ENCODE measurements around the gene LSMEM2. TPM values are rescaled to one million over a fixed set of nuclear protein-coding genes. Genes with fewer than 3 reads are reported as not detected.

LSMEM2 gene
- 0.87 TPM in 1 of 2 replicates, not detected in the other for total RNA-seq (2012; rRNA removed)

DNA sequence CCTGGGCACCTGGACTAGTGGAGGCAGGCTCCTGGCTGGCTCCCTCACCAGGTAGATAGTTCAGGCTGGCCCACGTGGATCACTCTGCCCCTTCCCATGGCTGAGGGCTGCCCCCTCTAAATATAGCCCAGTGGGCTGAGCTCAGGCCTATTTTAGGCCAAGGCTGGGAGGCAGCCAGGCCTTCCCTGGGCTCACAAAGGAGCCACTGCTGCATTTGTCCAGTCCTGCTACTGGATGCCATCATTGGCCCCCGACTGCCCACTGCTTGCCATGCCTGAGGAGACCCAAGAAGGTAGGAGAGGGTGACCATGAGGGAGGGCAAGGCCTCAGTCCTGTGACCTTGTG is at the start of gene LSMEM2:
LSMEM2 (plus strand) TSS at position 208 of the 345 bp plus-strand sequence; CDS start at position 235, 27 bp downstream.
- Histone ChIP-seq H3K36me3 (ENCODE audit: insufficient read depth, low read length) (no peaks in the 10 kb centered on the region), H3K4me2 (ENCODE audit: low read length) (no peak within 1 kb of the TSS), H3K9me3 (replicated peaks; ENCODE audit: low read length) (no peaks in the 10 kb centered on the region), H3K4me3 (ENCODE audit: low read length) (no peak within 1 kb of the TSS), H3K9ac (ENCODE audit: low read depth, low read length) (no peak within 1 kb of the TSS), H3K4me1 (ENCODE audit: control insufficient read depth, insufficient read depth, low read length) (no peaks in the 10 kb centered on the region), H3K27me3 (ENCODE audit: control insufficient read depth, insufficient read depth, low read length) (no peaks in the 10 kb centered on the region)

DNA sequence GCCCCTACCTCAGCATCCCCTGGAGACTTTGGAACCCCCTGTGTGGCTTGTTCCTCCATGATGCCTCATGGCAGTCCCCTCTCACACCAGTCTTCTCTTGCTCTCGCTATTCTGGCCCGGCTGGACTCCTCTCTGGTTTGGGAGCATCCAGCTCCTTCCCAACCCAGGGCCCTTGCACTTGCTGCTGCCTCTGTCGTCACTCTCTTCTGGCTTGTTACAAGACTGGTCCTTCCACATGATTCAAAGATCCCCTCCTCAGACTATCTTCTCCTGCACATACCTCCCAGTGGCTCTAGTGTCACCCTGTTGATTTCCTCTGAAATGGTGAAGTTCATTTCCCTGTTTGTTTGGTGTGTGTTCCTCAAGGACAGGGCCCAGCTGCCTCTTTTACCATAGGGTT is 49.4 kb upstream of the LSMEM2 start:
- H3K4me2 ChIP-seq (ENCODE audit: low read length) = no peak overlapping the region
- H3K9me3 ChIP-seq (replicated peaks; ENCODE audit: low read length) = no peaks in the 10 kb centered on the region
- H3K4me3 ChIP-seq (ENCODE audit: low read length) = no peak overlapping the region
- no peaks in the 10 kb centered on the region for H3K36me3 ChIP-seq (ENCODE audit: insufficient read depth, low read length)
- peaks cover 20% of the 10 kb centered on the region for H3K4me1 ChIP-seq (ENCODE audit: control insufficient read depth, insufficient read depth, low read length)
- H3K27me3 ChIP-seq (ENCODE audit: control insufficient read depth, insufficient read depth, low read length) = peaks cover 5% of the 10 kb centered on the region
- no peak overlapping the region for H3K9ac ChIP-seq (ENCODE audit: low read depth, low read length)

GRCh38 chr3:50230104-50230793 is 48.6 kb upstream of the LSMEM2 start:
- H3K4me2 ChIP-seq (ENCODE audit: low read length) = no peak overlapping the region
- H3K9ac ChIP-seq (ENCODE audit: low read depth, low read length) = no peak overlapping the region
- no peaks in the 10 kb centered on the region for H3K36me3 ChIP-seq (ENCODE audit: insufficient read depth, low read length)
- no peak overlapping the region for H3K4me3 ChIP-seq (ENCODE audit: low read length)
- no peaks in the 10 kb centered on the region for H3K9me3 ChIP-seq (replicated peaks; ENCODE audit: low read length)
- H3K27me3 ChIP-seq (ENCODE audit: control insufficient read depth, insufficient read depth, low read length) = no peaks in the 10 kb centered on the region
- H3K4me1 ChIP-seq (ENCODE audit: control insufficient read depth, insufficient read depth, low read length) = peaks cover 20% of the 10 kb centered on the region

- Histone ChIP-seq H3K9me3 (replicated peaks; ENCODE audit: low read length) (no peaks in the 10 kb centered on the region), H3K4me3 (ENCODE audit: low read length) (no peak overlapping the region), H3K9ac (ENCODE audit: low read depth, low read length) (no peak overlapping the region), H3K4me2 (ENCODE audit: low read length) (no peak overlapping the region), H3K4me1 (ENCODE audit: control insufficient read depth, insufficient read depth, low read length) (peaks cover 23% of the 10 kb centered on the region), H3K36me3 (ENCODE audit: insufficient read depth, low read length) (no peaks in the 10 kb centered on the region), H3K27me3 (ENCODE audit: control insufficient read depth, insufficient read depth, low read length) (no peaks in the 10 kb centered on the region)
Observed at GRCh38 chr3:50230794-50231125, 48.1 kb upstream of the LSMEM2 start.

DNA sequence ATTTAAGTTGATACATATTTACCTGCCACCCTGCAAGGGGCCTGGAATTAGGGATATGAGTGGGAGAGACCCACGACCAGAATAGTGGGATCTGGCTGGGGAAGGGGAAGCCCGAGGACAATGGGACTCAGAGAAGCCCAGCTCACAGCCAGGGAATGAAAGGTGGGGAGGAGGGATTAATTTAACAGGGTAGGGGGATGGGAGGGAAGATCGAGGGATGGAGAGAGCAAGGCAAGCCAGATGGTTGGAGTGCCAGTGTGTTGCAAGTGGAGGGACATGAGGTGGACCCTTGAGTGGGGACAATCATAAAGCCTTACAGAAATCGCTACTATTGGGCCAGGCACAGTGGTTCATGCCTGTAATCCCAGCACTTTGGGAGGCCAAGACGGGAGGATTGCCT is 47.3 kb upstream of the LSMEM2 start:
- Histone ChIP-seq H3K9ac (ENCODE audit: low read depth, low read length) (no peak overlapping the region), H3K4me3 (ENCODE audit: low read length) (no peak overlapping the region), H3K9me3 (replicated peaks; ENCODE audit: low read length) (no peaks in the 10 kb centered on the region), H3K27me3 (ENCODE audit: control insufficient read depth, insufficient read depth, low read length) (no peaks in the 10 kb centered on the region), H3K4me1 (ENCODE audit: control insufficient read depth, insufficient read depth, low read length) (peaks cover 20% of the 10 kb centered on the region), H3K4me2 (ENCODE audit: low read length) (no peak overlapping the region), H3K36me3 (ENCODE audit: insufficient read depth, low read length) (no peaks in the 10 kb centered on the region)

- Histone ChIP-seq H3K27me3 (ENCODE audit: control insufficient read depth, insufficient read depth, low read length) (no peaks in the 10 kb centered on the region), H3K36me3 (ENCODE audit: insufficient read depth, low read length) (no peaks in the 10 kb centered on the region), H3K9me3 (replicated peaks; ENCODE audit: low read length) (no peaks in the 10 kb centered on the region), H3K4me3 (ENCODE audit: low read length) (no peak overlapping the region), H3K4me1 (ENCODE audit: control insufficient read depth, insufficient read depth, low read length) (peaks cover 14% of the 10 kb centered on the region), H3K9ac (ENCODE audit: low read depth, low read length) (no peak overlapping the region), H3K4me2 (ENCODE audit: low read length) (no peak overlapping the region)
Observed at GRCh38 chr3:50232303-50232702, 46.6 kb upstream of the LSMEM2 start.

- Histone ChIP-seq H3K9me3 (replicated peaks; ENCODE audit: low read length) (no peaks in the 10 kb centered on the region), H3K4me1 (ENCODE audit: control insufficient read depth, insufficient read depth, low read length) (peaks cover 9% of the 10 kb centered on the region), H3K27me3 (ENCODE audit: control insufficient read depth, insufficient read depth, low read length) (no peaks in the 10 kb centered on the region), H3K4me2 (ENCODE audit: low read length) (no peak overlapping the region), H3K36me3 (ENCODE audit: insufficient read depth, low read length) (no peaks in the 10 kb centered on the region), H3K9ac (ENCODE audit: low read depth, low read length) (no peak overlapping the region), H3K4me3 (ENCODE audit: low read length) (no peak overlapping the region)
Observed at GRCh38 chr3:50233176-50233575, 45.7 kb upstream of the LSMEM2 start.

DNA sequence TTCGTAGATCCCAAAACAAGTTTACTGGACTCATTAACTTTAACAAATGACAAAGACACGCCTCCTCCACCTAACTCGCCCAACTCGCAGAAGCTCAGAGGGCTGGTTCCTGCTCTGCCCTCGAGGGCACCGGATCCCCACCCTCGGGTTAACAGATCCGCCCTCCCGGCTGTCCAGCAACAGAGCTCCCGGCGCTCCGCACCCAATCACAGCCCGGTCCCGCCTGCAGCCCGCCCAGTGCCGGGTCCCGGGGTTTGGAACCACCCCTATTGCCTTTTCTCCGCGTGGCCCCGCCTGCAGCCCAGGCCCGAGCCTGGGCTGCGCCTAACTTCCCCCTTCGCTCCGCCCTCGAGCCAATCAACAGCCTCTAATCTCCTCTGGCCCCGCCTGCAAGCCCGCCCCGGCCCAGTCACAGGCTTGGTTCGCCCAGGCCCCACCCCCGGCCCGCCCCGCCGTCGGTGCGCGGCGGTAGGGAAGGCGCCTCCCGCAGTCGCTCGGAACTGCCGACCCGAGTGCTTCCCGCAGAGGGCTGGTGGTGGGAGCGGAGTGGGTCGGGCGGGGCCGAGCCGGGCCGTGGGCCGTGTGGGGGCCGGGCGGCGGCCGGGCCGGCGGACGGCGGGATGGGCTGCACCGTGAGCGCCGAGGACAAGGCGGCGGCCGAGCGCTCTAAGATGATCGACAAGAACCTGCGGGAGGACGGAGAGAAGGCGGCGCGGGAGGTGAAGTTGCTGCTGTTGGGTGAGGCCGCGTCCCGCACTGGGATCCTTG is 43.0 kb upstream of the LSMEM2 start, which contains the start of gene GNAI2:
GNAI2 (plus strand) TSS at position 489 of the 768 bp plus-strand sequence; CDS start at position 621, 132 bp downstream.
- H3K4me3 ChIP-seq (ENCODE audit: low read length) = peak within 1 kb of the TSS; percentile 82
- no peaks in the 10 kb centered on the region for H3K27me3 ChIP-seq (ENCODE audit: control insufficient read depth, insufficient read depth, low read length)
- H3K9me3 ChIP-seq (replicated peaks; ENCODE audit: low read length) = no peaks in the 10 kb centered on the region
- H3K9ac ChIP-seq (ENCODE audit: low read depth, low read length) = peak within 1 kb of the TSS; percentile 92
- H3K4me1 ChIP-seq (ENCODE audit: control insufficient read depth, insufficient read depth, low read length) = peaks cover 18% of the 10 kb centered on the region
- H3K4me2 ChIP-seq (ENCODE audit: low read length) = peak within 1 kb of the TSS; percentile 98
- H3K36me3 ChIP-seq (ENCODE audit: insufficient read depth, low read length) = peaks cover 12% of the 10 kb centered on the region

DNA sequence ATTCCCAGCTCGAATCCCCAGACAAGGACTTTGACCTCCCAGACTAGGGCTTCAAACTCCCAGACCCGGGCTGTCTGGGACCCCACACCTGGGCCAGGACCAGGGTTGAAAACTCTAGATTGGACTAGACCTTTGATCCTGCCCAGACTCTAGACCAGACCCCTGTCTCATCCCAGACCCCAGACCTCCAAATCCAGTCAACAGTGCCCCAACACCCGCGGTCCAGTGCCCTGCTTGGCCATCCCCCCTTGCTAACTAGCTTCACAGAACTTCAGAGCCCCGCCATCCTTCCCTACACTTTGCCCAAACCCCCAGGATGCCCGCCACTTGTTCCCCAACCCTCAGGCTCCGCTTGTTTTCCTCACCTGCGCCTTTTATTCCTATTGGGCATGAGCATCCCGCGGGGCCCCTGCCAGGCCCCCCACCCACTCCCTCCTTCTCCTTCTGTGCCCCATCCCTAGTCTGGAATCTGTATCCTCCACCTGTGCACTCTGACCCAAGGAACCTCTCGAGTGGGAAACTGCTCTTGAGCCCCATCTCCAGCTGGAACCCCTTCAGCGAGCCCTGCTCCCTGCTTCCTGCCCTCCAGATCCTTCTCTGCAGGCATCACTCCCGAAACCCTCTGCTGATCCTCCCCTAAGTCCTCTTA is 42.3 kb upstream of the LSMEM2 start:
- peaks cover 12% of the 10 kb centered on the region for H3K36me3 ChIP-seq (ENCODE audit: insufficient read depth, low read length)
- H3K9ac ChIP-seq (ENCODE audit: low read depth, low read length) = peak overlapping the region; percentile 92
- no peaks in the 10 kb centered on the region for H3K27me3 ChIP-seq (ENCODE audit: control insufficient read depth, insufficient read depth, low read length)
- peak overlapping the region; percentile 82 for H3K4me3 ChIP-seq (ENCODE audit: low read length)
- peaks cover 23% of the 10 kb centered on the region for H3K4me1 ChIP-seq (ENCODE audit: control insufficient read depth, insufficient read depth, low read length)
- peak overlapping the region; percentile 98 for H3K4me2 ChIP-seq (ENCODE audit: low read length)
- no peaks in the 10 kb centered on the region for H3K9me3 ChIP-seq (replicated peaks; ENCODE audit: low read length)

- Histone ChIP-seq H3K9ac (ENCODE audit: low read depth, low read length) (peak overlapping the region; percentile 92), H3K4me2 (ENCODE audit: low read length) (peak overlapping the region; percentile 98), H3K36me3 (ENCODE audit: insufficient read depth, low read length) (peaks cover 14% of the 10 kb centered on the region), H3K4me3 (ENCODE audit: low read length) (peak overlapping the region; percentile 82), H3K27me3 (ENCODE audit: control insufficient read depth, insufficient read depth, low read length) (no peaks in the 10 kb centered on the region), H3K9me3 (replicated peaks; ENCODE audit: low read length) (no peaks in the 10 kb centered on the region), H3K4me1 (ENCODE audit: control insufficient read depth, insufficient read depth, low read length) (peaks cover 28% of the 10 kb centered on the region)
Observed at GRCh38 chr3:50237133-50237651, 41.7 kb upstream of the LSMEM2 start.

GRCh38 chr3:50237754-50238548 is 40.9 kb upstream of the LSMEM2 start:
- H3K9ac ChIP-seq (ENCODE audit: low read depth, low read length) = peak overlapping the region; percentile 92
- peaks cover 14% of the 10 kb centered on the region for H3K36me3 ChIP-seq (ENCODE audit: insufficient read depth, low read length)
- peaks cover 36% of the 10 kb centered on the region for H3K4me1 ChIP-seq (ENCODE audit: control insufficient read depth, insufficient read depth, low read length)
- H3K4me2 ChIP-seq (ENCODE audit: low read length) = peak overlapping the region; percentile 98
- H3K9me3 ChIP-seq (replicated peaks; ENCODE audit: low read length) = no peaks in the 10 kb centered on the region
- H3K27me3 ChIP-seq (ENCODE audit: control insufficient read depth, insufficient read depth, low read length) = no peaks in the 10 kb centered on the region
- peak overlapping the region; percentile 82 for H3K4me3 ChIP-seq (ENCODE audit: low read length)

All from skeletal muscle satellite cell (primary cell).